ENCODE data around the gene CANT1.

- TF ChIP-seq CTCF (conservative IDR thresholded peaks at IDR 0.05) (no peak), EZH2 (IDR thresholded peaks at IDR 0.05; ENCODE audit: low read depth) (no peak)
These were observed 23.4 kb downstream of the CANT1 start for GRCh38 chr17:78986048-78986648.

All from PC-9 (cell line).